B cell (primary cell): ENCODE results near the gene RC3H1. TPM values are rescaled to one million over a fixed set of nuclear protein-coding genes. Genes with fewer than 3 reads are reported as not detected.

Experiments used
- ATAC-seq: fragments of 200-7000 bp; cut with Tn5 transposase; one replicate; pipeline ENCODE4 v1.10.0; 2021; ENCODE audit warnings: low read depth, mild to moderate bottlenecking, moderate number of reproducible peaks, moderate library complexity
- CTCF ChIA-PET: fragments of 350-600 bp; sonication (Branson Sonifier 250); formaldehyde crosslinking; loops from one replicate; lab custom pipeline; 2021; ENCODE audit warnings: antibody characterized with exemption, inconsistent platforms; lab: Charles Lee
- POLR2A ChIA-PET: fragments of 350-600 bp; sonication (Branson Sonifier 250); formaldehyde crosslinking; loops from one replicate; lab custom pipeline; 2021; ENCODE audit warnings: antibody characterized with exemption; lab: Charles Lee
- DNase-seq: peaks from one replicate; pipeline ENCODE4 v3.0.0; 2013
- H2AFZ ChIP-seq: 2 replicates; pipeline ENCODE4 v1.6.1; 2012; ENCODE audit warnings: mild to moderate bottlenecking, low read depth, low read length; ENCODE audit not compliant: insufficient read depth, poor library complexity, severe bottlenecking
- H3K27ac ChIP-seq, 2 donors: 1 replicate in 1 of 2; 2 replicates in 1 of 2; pipeline ENCODE4 v1.5.1; 2012 to 2013; ENCODE audit warnings: low read length in 2 of 2, mild to moderate bottlenecking in 2 of 2, moderate library complexity in 1 of 2
- H3K27me3 ChIP-seq, 4 experiments: fragments of 200-600 bp in 1 of 4; sonication (generic) in 1 of 4; replicated peaks in 1 of 4; 1 replicate in 2 of 4; 2 replicates in 2 of 4; pipeline versions ENCODE4 v1.6.1 to v1.7.0; 2013 to 2016; ENCODE audit warnings: low read length in 3 of 4, mild to moderate bottlenecking in 2 of 4, mixed read lengths in 1 of 4, moderate library complexity in 1 of 4; ENCODE audit not compliant: insufficient read depth in 4 of 4, control insufficient read depth in 3 of 4; ENCODE audit errors: control extremely low read depth in 1 of 4
- H3K36me3 ChIP-seq, 2 experiments: replicated peaks in 1 of 2; 1 replicate in 1 of 2; 2 replicates in 1 of 2; pipeline versions ENCODE4 v1.6.1 to v1.7.1; 2013; ENCODE audit warnings: low read length in 1 of 2; ENCODE audit not compliant: insufficient read depth in 2 of 2, control insufficient read depth in 1 of 2; ENCODE audit errors: control extremely low read depth in 1 of 2, extremely low read depth in 1 of 2
- H3K4me1 ChIP-seq, 2 donors: fragments of 200-600 bp in 1 of 2; sonication (generic) in 1 of 2; 1 replicate in 1 of 2; 2 replicates in 1 of 2; pipeline versions ENCODE4 v1.5.1 to v1.6.1; 2013 to 2017; ENCODE audit warnings: low read length in 2 of 2; ENCODE audit not compliant: control insufficient read depth in 2 of 2, insufficient read depth in 2 of 2
- H3K4me2 ChIP-seq: replicated peaks from 2 replicates; pipeline ENCODE3; 2012; ENCODE audit warnings: mild to moderate bottlenecking, low read depth, low read length; ENCODE audit not compliant: poor library complexity, severe bottlenecking
- H3K4me3 ChIP-seq, 5 experiments: fragments of 200-600 bp in 1 of 5; sonication (generic) in 1 of 5; 1 replicate in 3 of 5; 2 replicates in 2 of 5; pipeline versions ENCODE4 v1.5.1 to v1.7.0; 2011 to 2016; ENCODE audit warnings: low read length in 4 of 5, mild to moderate bottlenecking in 4 of 5, low read depth in 2 of 5, control low read depth in 1 of 5, moderate library complexity in 1 of 5; ENCODE audit not compliant: insufficient read depth in 1 of 5; ENCODE audit errors: control extremely low read depth in 1 of 5, extremely low read depth in 1 of 5
- H3K79me2 ChIP-seq: fragments of 200-600 bp; sonication (generic); one replicate; pipeline ENCODE4 v1.6.0; 2016; ENCODE audit warnings: low read length; ENCODE audit not compliant: control insufficient read depth, insufficient read depth
- H3K9ac ChIP-seq: fragments of 200-600 bp; sonication (generic); 2 replicates; pipeline ENCODE4 v1.6.1; 2017; ENCODE audit warnings: mild to moderate bottlenecking, low read length, moderate library complexity
- H3K9me3 ChIP-seq, 3 donors: one replicate each; pipeline versions ENCODE4 v1.6.1 to v1.7.1; 2013; ENCODE audit warnings: low read length in 2 of 3; ENCODE audit not compliant: control insufficient read depth in 2 of 3, insufficient read depth in 1 of 3; ENCODE audit errors: control extremely low read depth in 1 of 3
- H4K20me1 ChIP-seq: 2 replicates; pipeline ENCODE4 v1.6.0; 2012; ENCODE audit warnings: mild to moderate bottlenecking, low read length; ENCODE audit not compliant: insufficient read depth, control insufficient read depth, poor library complexity, severe bottlenecking
- H3K27ac Mint-ChIP-seq: one replicate; pipeline ENCODE4 v1.8.0; 2021; ENCODE audit warnings: mixed read lengths
- H3K27me3 Mint-ChIP-seq: one replicate; pipeline ENCODE4 v1.8.0; 2021; ENCODE audit warnings: mixed read lengths
- H3K4me1 Mint-ChIP-seq: one replicate; pipeline ENCODE4 v1.8.0; 2021; ENCODE audit warnings: mixed read lengths
- H3K4me3 Mint-ChIP-seq: one replicate; pipeline ENCODE4 v1.8.0; 2021; ENCODE audit warnings: mixed read lengths
- H3K9me3 Mint-ChIP-seq: one replicate; pipeline ENCODE4 v1.8.0; 2022; ENCODE audit warnings: mixed read lengths; ENCODE audit not compliant: insufficient read depth
- EZH2 ChIP-seq: IDR thresholded peaks from 2 replicates; pipeline ENCODE4 v1.6.1; 2012; ENCODE audit warnings: borderline replicate concordance, low read depth, mild to moderate bottlenecking, moderate library complexity, low read length; ENCODE audit not compliant: insufficient read depth, poor library complexity, severe bottlenecking
- WGBS: methylation state at CpG from one replicate; pipeline ENCODE4 v1.1.5; 2013; ENCODE audit warnings: missing lambda C conversion rate; ENCODE audit not compliant: insufficient coverage; 5-methylcytosine and 5-hydroxymethylcytosine counted together
- intact Hi-C: fragments of 100-400 bp; cut with micrococcal nuclease; formaldehyde crosslinking; loops from one replicate; pipeline ENCODE4 v1.10.0; 2022
- polyA plus RNA-seq: library from polyadenylated mRNA; depleted of rRNA; stranded (reverse); fragments of >200 nt; gene quantifications from 2 replicates; pipeline ENCODE4 v1.2.3, GENCODE V29; 2012
- total RNA-seq, 2 donors: library from RNA; stranded (reverse); fragments of 120-200 nt in 1 of 2; gene quantifications; 1 replicate in 1 of 2; 2 replicates in 1 of 2; pipeline versions ENCODE4 v1.2.3 to v1.2.4, GENCODE V29; 2013 to 2022
- TF ChIP-seq, protein P1 (sequence below): fragments of 200-600 bp; IDR thresholded peaks from one replicate; pipeline ENCODE4 v1.8.0; 2022; ENCODE audit warnings: antibody characterized with exemption, mild to moderate bottlenecking

Gene RC3H1
- total and polyA plus RNA-seq, 2 donors (not counting 1 experiment from before 2014, with no cell fraction given): 6.8 to 84.5 TPM

DNA sequence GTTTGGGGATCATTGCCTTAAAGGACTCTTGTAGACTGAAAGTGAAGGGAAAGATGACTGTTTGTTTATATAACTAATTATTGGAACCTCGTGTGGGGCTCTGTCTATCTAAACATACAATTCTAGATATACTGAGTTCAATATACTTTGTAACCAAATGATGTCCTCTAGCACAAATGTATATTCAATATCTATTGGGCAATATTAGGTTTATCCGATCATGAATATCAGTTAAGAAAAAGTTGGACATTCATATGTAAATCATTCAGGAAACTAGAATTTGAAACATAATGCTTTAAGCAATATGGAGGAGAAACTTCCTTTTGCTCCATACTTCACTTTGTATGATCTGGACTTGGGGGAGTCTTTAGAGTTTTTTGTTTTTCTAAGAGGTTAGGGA, 8.9 kb upstream of the RC3H1 start:
- Mint-ChIP-seq H3K27ac (no peak overlapping the region), H3K4me1 (no peaks in the 10 kb centered on the region), H3K27me3 (no peaks in the 10 kb centered on the region), H3K4me3 (no peak overlapping the region), H3K9me3 (no peaks in the 10 kb centered on the region)
- H3K4me2 ChIP-seq: no peak overlapping the region
- no peak for DNase-seq
- no peaks in the 10 kb centered on the region for H3K4me1 ChIP-seq
- H3K27me3 ChIP-seq: no peaks in the 10 kb centered on the region
- no peaks in the 10 kb centered on the region for H3K36me3 ChIP-seq
- H3K27ac ChIP-seq: no peak overlapping the region
- no peak overlapping the region for H3K9ac ChIP-seq
- H3K4me3 ChIP-seq: no peak overlapping the region
- no peaks in the 10 kb centered on the region for H3K79me2 ChIP-seq
- WGBS: no CpG with 5 or more reads among the region's 2 CpGs
- POLR2A ChIA-PET: no interaction called here
- no peak for TF ChIP-seq EZH2
- TF ChIP-seq, protein P1, sequence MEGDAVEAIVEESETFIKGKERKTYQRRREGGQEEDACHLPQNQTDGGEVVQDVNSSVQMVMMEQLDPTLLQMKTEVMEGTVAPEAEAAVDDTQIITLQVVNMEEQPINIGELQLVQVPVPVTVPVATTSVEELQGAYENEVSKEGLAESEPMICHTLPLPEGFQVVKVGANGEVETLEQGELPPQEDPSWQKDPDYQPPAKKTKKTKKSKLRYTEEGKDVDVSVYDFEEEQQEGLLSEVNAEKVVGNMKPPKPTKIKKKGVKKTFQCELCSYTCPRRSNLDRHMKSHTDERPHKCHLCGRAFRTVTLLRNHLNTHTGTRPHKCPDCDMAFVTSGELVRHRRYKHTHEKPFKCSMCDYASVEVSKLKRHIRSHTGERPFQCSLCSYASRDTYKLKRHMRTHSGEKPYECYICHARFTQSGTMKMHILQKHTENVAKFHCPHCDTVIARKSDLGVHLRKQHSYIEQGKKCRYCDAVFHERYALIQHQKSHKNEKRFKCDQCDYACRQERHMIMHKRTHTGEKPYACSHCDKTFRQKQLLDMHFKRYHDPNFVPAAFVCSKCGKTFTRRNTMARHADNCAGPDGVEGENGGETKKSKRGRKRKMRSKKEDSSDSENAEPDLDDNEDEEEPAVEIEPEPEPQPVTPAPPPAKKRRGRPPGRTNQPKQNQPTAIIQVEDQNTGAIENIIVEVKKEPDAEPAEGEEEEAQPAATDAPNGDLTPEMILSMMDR: no peak
- intact Hi-C loops: no loop called here
- no peak overlapping the region for H2AFZ ChIP-seq
- H4K20me1 ChIP-seq: no peaks in the 10 kb centered on the region
- CTCF ChIA-PET: no interaction called here
- ATAC-seq: no peak
- no peaks in the 10 kb centered on the region for H3K9me3 ChIP-seq

DNA sequence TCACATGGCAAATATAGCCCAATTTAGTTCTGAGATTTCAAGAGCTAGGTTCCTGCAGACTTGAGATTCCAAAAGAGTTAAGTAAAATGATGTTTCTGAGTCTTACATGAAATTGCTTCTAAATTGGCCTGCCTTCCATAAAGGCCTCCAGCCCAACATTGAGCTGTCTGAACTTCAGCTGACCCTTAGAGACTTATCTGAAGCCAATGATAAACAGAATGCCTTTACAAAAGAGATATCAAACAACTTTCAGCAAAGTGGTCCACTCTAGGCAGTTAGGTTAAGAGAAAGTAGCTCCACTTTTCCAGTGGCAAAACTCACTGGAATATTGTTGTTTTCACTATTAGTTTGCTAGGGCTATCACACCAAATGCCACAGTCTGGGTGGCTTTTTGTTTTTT, 6.3 kb upstream of the RC3H1 start:
- Histone ChIP-seq H3K27me3 (no peaks in the 10 kb centered on the region), H3K4me1 (peaks cover 0 to 2% of the 10 kb centered on the region in 2 donors), H3K9ac (no peak overlapping the region), H3K36me3 (no peaks in the 10 kb centered on the region), H3K4me2 (no peak overlapping the region), H2AFZ (no peak overlapping the region), H4K20me1 (no peaks in the 10 kb centered on the region), H3K27ac (no peak overlapping the region), H3K4me3 (no peak overlapping the region), H3K9me3 (no peaks in the 10 kb centered on the region), H3K79me2 (no peaks in the 10 kb centered on the region)
- no peak for TF ChIP-seq EZH2
- TF ChIP-seq, protein P1: no peak
- POLR2A ChIA-PET: no interaction called here
- H3K4me3 Mint-ChIP-seq: no peak overlapping the region
- H3K9me3 Mint-ChIP-seq: no peaks in the 10 kb centered on the region
- CTCF ChIA-PET: no interaction called here
- intact Hi-C loops: loop anchor here (10.0 kb wide), 1 partner anchor 776 kb away; no protein-coding TSS in a partner anchor
- no peak for DNase-seq
- ATAC-seq: no peak
- no peak overlapping the region for H3K27ac Mint-ChIP-seq
- H3K4me1 Mint-ChIP-seq: peaks cover 1% of the 10 kb centered on the region
- H3K27me3 Mint-ChIP-seq: no peaks in the 10 kb centered on the region
